ENCODE measurements around the gene MYO15A. TPM values are rescaled to one million over a fixed set of nuclear protein-coding genes. Genes with fewer than 3 reads are reported as not detected.

Gene MYO15A
- total and polyA plus RNA-seq, 2 of the 4 experiments (the other 2 are of a cell fraction), result 0.18 to 1.1 TPM

DNA sequence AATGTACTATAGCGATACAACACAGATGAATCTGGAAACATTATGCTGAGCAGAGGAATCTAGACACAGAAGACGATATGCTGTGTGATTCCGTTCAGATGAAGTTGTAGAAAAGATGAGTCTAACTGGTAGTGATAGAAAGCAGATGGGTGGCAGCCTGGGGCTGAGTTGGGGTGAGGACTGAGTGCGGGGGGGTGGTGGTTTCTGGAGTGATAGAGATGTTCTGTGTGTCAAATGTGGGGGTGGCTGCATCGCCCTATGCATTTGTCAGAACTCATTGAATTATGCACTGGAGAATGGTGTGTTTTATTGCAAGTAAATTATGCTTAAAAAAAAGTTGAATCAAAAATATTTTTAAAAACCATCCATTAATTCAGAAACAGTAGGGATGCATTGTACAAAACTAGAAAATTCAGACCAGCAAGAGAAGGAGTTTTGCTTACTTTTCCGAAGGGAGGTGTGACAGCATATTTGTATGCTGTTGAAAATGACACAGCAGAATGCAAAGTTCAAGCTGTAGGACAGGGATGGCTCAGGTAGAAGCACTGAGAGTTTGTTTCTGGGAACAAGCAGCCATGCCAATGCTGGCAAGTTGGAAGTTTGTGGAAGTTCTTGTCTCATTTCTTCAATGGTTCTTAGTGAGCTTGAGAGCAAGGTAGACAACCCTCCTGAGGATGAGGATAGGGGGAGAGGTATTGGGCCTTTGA is 33.8 kb upstream of the MYO15A start:
- peaks cover 2% of the 10 kb centered on the region; the same call in 1 of the 2 replicates for H3K4me1 ChIP-seq (ENCODE audit: control insufficient read depth, insufficient read depth, low read length)
- no peak overlapping the region for H4K8ac ChIP-seq (ENCODE audit: low read depth in 2 of 2, low read length in 2 of 2)
- DNase-seq, result no peak

More for the DNA sequence above, 33.8 kb upstream of the MYO15A start:
- Histone ChIP-seq H3K9me1 (ENCODE audit: insufficient read depth, low read length) (no peaks in the 10 kb centered on the region), H2BK15ac (ENCODE audit: low read depth, low read length) (no peak overlapping the region), H2BK120ac (ENCODE audit: low read depth, low read length) (no peak overlapping the region), H3K36me3 (ENCODE audit: control insufficient read depth, insufficient read depth, low read length) (no peaks in the 10 kb centered on the region), H4K91ac (ENCODE audit: insufficient read depth, low read depth, low read length) (no peak overlapping the region), H3K23ac (ENCODE audit: low read depth, low read length) (no peak overlapping the region), H3K9ac (ENCODE audit: low read depth, low read length) (no peak overlapping the region), H3K9me3 (ENCODE audit: control insufficient read depth, insufficient read depth, low read length) (0 out of 2 replicates have a peak, but pooled peaks cover 2% of the 10 kb centered on the region), H3K79me1 (ENCODE audit: low read depth in 1 of 2, low read length in 2 of 2) (no peaks in the 10 kb centered on the region), H2BK5ac (ENCODE audit: low read depth, low read length, poor library complexity, severe bottlenecking) (no peak overlapping the region), H4K20me1 (ENCODE audit: insufficient read depth, low read length) (no peaks in the 10 kb centered on the region), H2AK9ac (replicated peaks; ENCODE audit: low read depth, low read length, poor library complexity) (no peak overlapping the region), H3K4ac (ENCODE audit: low read depth, low read length) (no peak overlapping the region), H3K27ac (ENCODE audit: insufficient read depth, low read length) (no peak overlapping the region), H3K4me3 (ENCODE audit: insufficient read depth, low read depth, low read length) (no peak overlapping the region), H2AK5ac (ENCODE audit: low read depth, low read length) (no peak overlapping the region), H3K18ac (ENCODE audit: low read depth, low read length) (no peak overlapping the region), H3K56ac (ENCODE audit: extremely low read depth, insufficient read depth, low read length) (no peak overlapping the region), H3K14ac (replicated peaks; ENCODE audit: low read depth, low read length) (no peak overlapping the region), H4K5ac (ENCODE audit: low read depth, low read length) (no peak overlapping the region), H3K4me2 (ENCODE audit: low read depth, low read length) (no peak overlapping the region), H2AFZ (replicated peaks; ENCODE audit: low read length, poor library complexity) (no peak overlapping the region), H2BK20ac (ENCODE audit: low read depth, low read length) (no peak overlapping the region), H3K27me3 (ENCODE audit: control insufficient read depth, insufficient read depth, low read length) (peaks cover 18% of the 10 kb centered on the region)
- intact Hi-C loops (cut with micrococcal nuclease) (no loop called here), dilution Hi-C loops (cut with HindIII; ENCODE audit: low sequenced_read_pairs, unreplicated experiment) (no loop called here), in situ Hi-C loops (cut with MboI; ENCODE audit: low sequenced_read_pairs) (no loop called here)
- WGBS, 2 experiments (ENCODE audit: extremely low coverage in 2 of 2, insufficient read length in 1 of 2), result 22% methylated on average over 3 of the region's 6 CpGs; no CpG with 5 or more reads in 1 of the 2 experiments
- ChIA-PET CTCF (no interaction called here), POLR2A (ENCODE audit: unreplicated experiment) (no interaction called here)
- ATAC-seq (ENCODE audit: low read depth), result no peak
- no TSS peak for BruUV-seq (replicated peaks)
- TF ChIP-seq MXI1 (IDR thresholded peaks at IDR 0.05; ENCODE audit: borderline replicate concordance, low read depth, low read length) (no peak), SMC3 (IDR thresholded peaks at IDR 0.05; ENCODE audit: low read depth, low read length) (no peak), RAD21 (IDR thresholded peaks at IDR 0.05; ENCODE audit: low read length) (no peak), CHD1 (IDR thresholded peaks at IDR 0.05; ENCODE audit: low read depth, low read length) (no peak), NFE2L2 (IDR thresholded peaks at IDR 0.05; ENCODE audit: low read depth, low read length) (no peak), RFX5 (IDR thresholded peaks at IDR 0.05; ENCODE audit: low read depth, low read length) (no peak), RCOR1 (IDR thresholded peaks at IDR 0.05; ENCODE audit: insufficient replicate concordance, low read length) (no peak)
- TF ChIP-seq, protein P1, sequence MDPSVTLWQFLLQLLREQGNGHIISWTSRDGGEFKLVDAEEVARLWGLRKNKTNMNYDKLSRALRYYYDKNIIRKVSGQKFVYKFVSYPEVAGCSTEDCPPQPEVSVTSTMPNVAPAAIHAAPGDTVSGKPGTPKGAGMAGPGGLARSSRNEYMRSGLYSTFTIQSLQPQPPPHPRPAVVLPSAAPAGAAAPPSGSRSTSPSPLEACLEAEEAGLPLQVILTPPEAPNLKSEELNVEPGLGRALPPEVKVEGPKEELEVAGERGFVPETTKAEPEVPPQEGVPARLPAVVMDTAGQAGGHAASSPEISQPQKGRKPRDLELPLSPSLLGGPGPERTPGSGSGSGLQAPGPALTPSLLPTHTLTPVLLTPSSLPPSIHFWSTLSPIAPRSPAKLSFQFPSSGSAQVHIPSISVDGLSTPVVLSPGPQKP (IDR thresholded peaks at IDR 0.05; ENCODE audit: borderline replicate concordance, low read depth, low read length), result no peak
- TF ChIP-seq, protein P2, sequence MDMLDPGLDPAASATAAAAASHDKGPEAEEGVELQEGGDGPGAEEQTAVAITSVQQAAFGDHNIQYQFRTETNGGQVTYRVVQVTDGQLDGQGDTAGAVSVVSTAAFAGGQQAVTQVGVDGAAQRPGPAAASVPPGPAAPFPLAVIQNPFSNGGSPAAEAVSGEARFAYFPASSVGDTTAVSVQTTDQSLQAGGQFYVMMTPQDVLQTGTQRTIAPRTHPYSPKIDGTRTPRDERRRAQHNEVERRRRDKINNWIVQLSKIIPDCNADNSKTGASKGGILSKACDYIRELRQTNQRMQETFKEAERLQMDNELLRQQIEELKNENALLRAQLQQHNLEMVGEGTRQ (IDR thresholded peaks at IDR 0.05; ENCODE audit: low read depth, low read length), result no peak
